SU-DHL-6 (cell line): Measurements from ENCODE around the gene PCIF1.

ENCODE experiments used
- H2AFZ ChIP-seq: fragments of 200-600 bp; sonication (generic); 2 replicates; pipeline ENCODE4 v1.6.1; 2014; ENCODE audit warnings: low read depth, mild to moderate bottlenecking, moderate library complexity, mixed read lengths, antibody characterized with exemption, low read length; ENCODE audit not compliant: severe bottlenecking
- H3F3A ChIP-seq: fragments of 200-600 bp; shearing (Covaris generic); 2 replicates; pipeline ENCODE4 v1.6.0; 2016; ENCODE audit warnings: antibody characterized with exemption, mild to moderate bottlenecking; ENCODE audit not compliant: insufficient read depth
- H3K27ac ChIP-seq: fragments of 200-600 bp; sonication (generic); 2 replicates; pipeline ENCODE4 v1.5.1; 2016; ENCODE audit warnings: low read depth, mild to moderate bottlenecking, low read length, moderate library complexity, mixed read lengths
- H3K27me3 ChIP-seq: fragments of 200-600 bp; sonication (generic), shearing (Covaris generic); 2 replicates; pipeline ENCODE4 v1.6.0; 2014; ENCODE audit warnings: mild to moderate bottlenecking, low read length
- H3K36me3 ChIP-seq: fragments of 200-600 bp; sonication (generic); 2 replicates; pipeline ENCODE4 v1.6.1; 2014; ENCODE audit warnings: mild to moderate bottlenecking, low read length, mixed read lengths
- H3K4me2 ChIP-seq: fragments of 300-600, 200-600 bp; shearing (Covaris generic), sonication (generic); 2 replicates; pipeline ENCODE4 v1.6.0; 2014; ENCODE audit warnings: low read length, low read depth, mild to moderate bottlenecking; ENCODE audit not compliant: poor library complexity, severe bottlenecking
- H3K4me3 ChIP-seq: fragments of 200-600 bp; sonication (generic); 2 replicates; pipeline ENCODE4 v1.5.1; 2014; ENCODE audit warnings: antibody characterized with exemption, low read length, mild to moderate bottlenecking, mixed read lengths; ENCODE audit not compliant: insufficient read depth, poor library complexity, severe bottlenecking
- H3K79me2 ChIP-seq: fragments of 200-600 bp; sonication (generic); 2 replicates; pipeline ENCODE4 v1.6.1; 2014; ENCODE audit warnings: mild to moderate bottlenecking, low read length, moderate library complexity; ENCODE audit not compliant: insufficient read depth
- H3K9ac ChIP-seq: fragments of 200-600 bp; sonication (generic); 2 replicates; pipeline ENCODE4 v1.7.0; 2014; ENCODE audit warnings: mild to moderate bottlenecking, low read length
- H3K9me2 ChIP-seq: fragments of 200-600 bp; sonication (generic); replicated peaks from 2 replicates; pipeline ENCODE4 v1.6.1; 2014; ENCODE audit warnings: low read length; ENCODE audit not compliant: insufficient read depth
- H3K9me3 ChIP-seq: fragments of 200-600 bp; sonication (generic); 2 replicates; pipeline ENCODE4 v1.6.1; 2014; ENCODE audit warnings: low read length, mixed read lengths; ENCODE audit not compliant: insufficient read depth
- H4K20me1 ChIP-seq: fragments of 200-600 bp; sonication (generic); 2 replicates; pipeline ENCODE4 v1.6.1; 2014; ENCODE audit warnings: low read depth, mild to moderate bottlenecking, antibody characterized with exemption, low read length, moderate library complexity, mixed read lengths
- CTCF ChIP-seq: fragments of 200-600 bp; sonication (generic); IDR thresholded peaks from one replicate; pipeline ENCODE4 v1.5.1; 2017; ENCODE audit warnings: antibody characterized with exemption, mild to moderate bottlenecking, low read length, moderate library complexity; ENCODE audit not compliant: insufficient read depth, poor library complexity, severe bottlenecking
- EZH2phosphoT487 ChIP-seq: fragments of 200-600 bp; sonication (generic), shearing (Covaris generic); conservative IDR thresholded peaks from 2 replicates; pipeline ENCODE4 v1.6.1; 2018; ENCODE audit warnings: mild to moderate bottlenecking, antibody characterized with exemption, low read length, moderate library complexity, mixed read lengths

The PCIF1 gene

GRCh38 chr20:45959126-45959525 is 24.6 kb downstream of the PCIF1 start:
- H2AFZ ChIP-seq, result no peak overlapping the region
- no peaks in the 10 kb centered on the region for H4K20me1 ChIP-seq
- H3K9me3 ChIP-seq, result no peaks in the 10 kb centered on the region
- no peak overlapping the region for H3K4me2 ChIP-seq
- TF ChIP-seq EZH2phosphoT487, result no peak
- TF ChIP-seq CTCF, result no peak
- H3K4me3 ChIP-seq, result no peak overlapping the region
- H3K9me2 ChIP-seq, result no peaks in the 10 kb centered on the region
- H3K36me3 ChIP-seq, result peaks cover 11% of the 10 kb centered on the region
- no peak overlapping the region for H3K27ac ChIP-seq
- H3K9ac ChIP-seq, result no peak overlapping the region
- H3K27me3 ChIP-seq, result no peaks in the 10 kb centered on the region
- H3K79me2 ChIP-seq, result no peaks in the 10 kb centered on the region
- no peaks in the 10 kb centered on the region for H3F3A ChIP-seq

- H3K36me3 ChIP-seq, result peaks cover 11% of the 10 kb centered on the region
- no peaks in the 10 kb centered on the region for H3K9me2 ChIP-seq
- H4K20me1 ChIP-seq, result no peaks in the 10 kb centered on the region
- no peak overlapping the region for H3K4me3 ChIP-seq
- H3K27ac ChIP-seq, result no peak overlapping the region
- H3K79me2 ChIP-seq, result no peaks in the 10 kb centered on the region
- no peaks in the 10 kb centered on the region for H3K9me3 ChIP-seq
- no peaks in the 10 kb centered on the region for H3K27me3 ChIP-seq
- no peaks in the 10 kb centered on the region for H3F3A ChIP-seq
- no peak overlapping the region for H2AFZ ChIP-seq
- TF ChIP-seq EZH2phosphoT487 (no peak), CTCF (no peak)
- no peak overlapping the region for H3K4me2 ChIP-seq
- H3K9ac ChIP-seq, result no peak overlapping the region
Measured at GRCh38 chr20:45959956-45960630, 25.6 kb downstream of the PCIF1 start.

- H3K4me2 ChIP-seq, result no peak overlapping the region
- H3K36me3 ChIP-seq, result peaks cover 11% of the 10 kb centered on the region
- no peaks in the 10 kb centered on the region for H3K9me2 ChIP-seq
- H3F3A ChIP-seq, result no peaks in the 10 kb centered on the region
- no peak overlapping the region for H3K4me3 ChIP-seq
- TF ChIP-seq CTCF (no peak), EZH2phosphoT487 (no peak)
- no peaks in the 10 kb centered on the region for H3K9me3 ChIP-seq
- H3K27ac ChIP-seq, result no peak overlapping the region
- H3K9ac ChIP-seq, result no peak overlapping the region
- H2AFZ ChIP-seq, result no peak overlapping the region
- no peaks in the 10 kb centered on the region for H4K20me1 ChIP-seq
- no peaks in the 10 kb centered on the region for H3K79me2 ChIP-seq
- H3K27me3 ChIP-seq, result no peaks in the 10 kb centered on the region
Measured at GRCh38 chr20:45962031-45962755, 27.7 kb downstream of the PCIF1 start.
